Activated CD4-positive, alpha-beta T cell treated with anti-CD3 and anti-CD28 coated beads, Interleukin-2, amount 50 U/mL, for 4 hours (primary cell): Measurements from ENCODE around the gene C2CD2L.
"Not testable (repeated sequence)": the region's sequence is repeated elsewhere in the genome, so short reads cannot be mapped to it uniquely, and the experiment has no call there.

Experiments
- DNase-seq, 2 experiments: peaks; one replicate each; pipeline ENCODE4 v3.0.0-alpha.2; 2020

The C2CD2L gene

DNA sequence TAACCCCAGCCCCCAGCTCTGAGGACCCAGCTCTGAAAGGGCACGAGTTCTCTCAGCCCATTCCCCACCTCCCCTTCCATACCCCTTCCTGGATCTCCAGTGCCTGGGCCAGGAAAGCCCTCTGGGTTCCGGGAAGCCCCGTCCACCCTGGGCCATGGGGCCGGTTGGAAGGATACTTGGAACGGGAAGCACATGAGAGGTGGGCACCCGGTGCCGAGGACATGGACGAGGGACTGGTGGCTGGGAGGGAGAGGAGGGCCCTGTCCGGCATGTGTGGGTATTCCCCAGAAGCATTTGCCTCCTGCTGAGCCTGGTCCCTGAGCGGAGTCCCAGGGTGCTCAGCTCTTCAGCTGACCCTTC lies 9.1 kb downstream of the C2CD2L start:
- DNase-seq, result no peak

DNA sequence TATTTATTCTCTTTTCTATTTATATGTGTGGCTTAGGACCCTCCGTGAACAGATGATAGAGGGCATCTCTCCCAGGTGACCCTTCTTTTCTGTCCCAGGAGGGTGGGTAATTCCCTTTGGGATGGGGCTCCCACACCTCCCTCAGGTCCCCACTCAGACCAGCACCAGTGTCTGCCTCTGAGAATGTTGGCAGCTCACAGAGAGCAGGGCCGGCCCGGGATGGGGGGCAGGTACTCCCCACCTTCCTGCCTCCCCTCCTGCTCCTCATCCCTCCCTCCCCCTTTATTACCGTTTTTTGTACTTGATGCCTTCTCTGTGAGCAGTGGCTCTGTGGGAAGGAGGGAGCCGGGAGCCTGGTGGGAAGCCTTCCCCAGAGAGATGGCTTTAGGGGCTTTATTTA lies 9.5 kb downstream of the C2CD2L start:
- DNase-seq, result no peak

DNA sequence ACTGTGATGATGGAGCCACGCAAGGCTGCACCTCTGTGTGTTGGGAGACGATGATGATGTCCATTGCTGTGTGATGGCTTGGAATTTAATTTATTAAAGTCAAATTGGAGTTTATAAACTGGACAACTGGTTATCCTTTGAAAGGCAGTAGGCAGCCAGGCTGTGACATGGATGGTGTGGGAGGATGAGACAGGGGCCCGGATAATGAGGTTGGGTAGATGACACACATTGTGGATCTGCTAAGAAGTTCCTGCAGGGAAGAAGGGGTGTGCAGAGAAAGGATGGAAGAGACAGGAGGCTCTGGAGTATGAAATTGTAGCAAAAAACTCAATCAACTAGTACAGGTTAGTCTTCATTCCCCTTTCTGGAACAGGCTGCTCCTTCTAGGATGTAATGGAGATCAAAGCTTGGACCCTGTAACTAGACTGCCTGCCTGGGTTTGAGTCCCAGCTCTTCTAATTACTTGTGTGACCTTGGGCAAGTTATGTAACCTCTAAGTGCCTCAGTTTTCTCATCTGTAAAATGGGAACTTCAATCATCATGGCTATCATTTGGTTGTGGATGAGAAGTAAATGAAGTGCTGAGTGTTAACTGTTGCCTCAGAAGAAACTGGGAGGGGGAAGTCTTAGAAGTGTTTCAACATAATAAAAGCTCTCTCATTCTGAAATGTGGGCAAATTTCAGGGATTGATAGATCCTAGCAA lies 10.0 kb downstream of the C2CD2L start:
- DNase-seq, result no peak

DNA sequence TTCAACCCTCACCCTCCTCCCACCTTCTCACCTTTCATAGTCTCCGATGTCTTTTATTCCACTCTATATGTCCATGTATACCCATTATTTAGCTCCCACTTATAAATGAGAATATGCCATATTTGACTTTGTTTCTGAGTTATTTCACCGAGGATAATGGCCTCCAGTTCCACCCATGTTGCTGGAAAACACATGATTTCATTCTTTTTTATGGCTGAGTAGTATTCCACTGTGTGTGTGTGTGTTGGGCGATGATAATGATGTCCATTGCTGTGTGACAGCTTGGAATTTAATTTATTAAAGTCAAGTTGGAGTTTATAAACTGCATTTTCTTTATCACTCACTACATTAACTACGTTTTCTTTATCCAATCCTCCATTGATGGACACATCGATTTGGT lies 11.1 kb downstream of the C2CD2L start:
- no peak for DNase-seq

DNA sequence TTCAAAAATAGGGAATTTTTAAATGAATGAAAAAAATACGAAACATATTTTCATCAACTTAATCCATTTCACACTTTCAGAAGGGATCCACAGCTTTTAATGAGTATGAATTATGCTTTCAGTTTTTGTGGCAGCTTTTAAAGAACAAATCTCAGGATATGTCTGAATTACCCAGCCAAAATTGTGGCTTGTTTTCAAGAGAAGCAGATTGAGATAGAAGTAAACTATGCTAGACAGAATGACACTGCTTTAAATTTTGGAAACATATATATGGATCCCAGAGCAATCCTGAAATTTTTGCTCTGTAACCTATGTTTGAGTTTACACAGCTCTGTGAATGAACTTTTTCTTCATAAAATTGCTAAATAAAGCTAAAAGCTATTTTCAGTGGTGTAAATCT lies 11.8 kb downstream of the C2CD2L start:
- no peak for DNase-seq

DNA sequence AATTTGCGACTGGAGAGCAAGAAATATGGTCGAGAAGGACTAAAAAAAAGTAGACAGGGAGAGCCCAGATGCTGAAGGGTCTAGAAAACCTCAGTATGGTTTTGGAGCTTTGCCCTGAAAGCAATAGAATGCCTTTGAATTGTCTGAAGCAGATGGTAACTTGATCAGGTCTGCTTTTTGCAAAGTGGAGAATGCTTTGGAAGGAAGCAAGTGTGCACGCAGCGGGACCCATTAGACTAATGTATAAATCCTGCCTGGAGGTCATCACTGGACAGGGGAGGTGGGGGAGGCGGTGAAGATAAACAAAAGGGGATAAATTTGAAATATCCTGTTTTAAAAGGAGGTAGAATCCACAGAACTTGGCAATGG lies 13.5 kb downstream of the C2CD2L start:
- no peak for DNase-seq

DNA sequence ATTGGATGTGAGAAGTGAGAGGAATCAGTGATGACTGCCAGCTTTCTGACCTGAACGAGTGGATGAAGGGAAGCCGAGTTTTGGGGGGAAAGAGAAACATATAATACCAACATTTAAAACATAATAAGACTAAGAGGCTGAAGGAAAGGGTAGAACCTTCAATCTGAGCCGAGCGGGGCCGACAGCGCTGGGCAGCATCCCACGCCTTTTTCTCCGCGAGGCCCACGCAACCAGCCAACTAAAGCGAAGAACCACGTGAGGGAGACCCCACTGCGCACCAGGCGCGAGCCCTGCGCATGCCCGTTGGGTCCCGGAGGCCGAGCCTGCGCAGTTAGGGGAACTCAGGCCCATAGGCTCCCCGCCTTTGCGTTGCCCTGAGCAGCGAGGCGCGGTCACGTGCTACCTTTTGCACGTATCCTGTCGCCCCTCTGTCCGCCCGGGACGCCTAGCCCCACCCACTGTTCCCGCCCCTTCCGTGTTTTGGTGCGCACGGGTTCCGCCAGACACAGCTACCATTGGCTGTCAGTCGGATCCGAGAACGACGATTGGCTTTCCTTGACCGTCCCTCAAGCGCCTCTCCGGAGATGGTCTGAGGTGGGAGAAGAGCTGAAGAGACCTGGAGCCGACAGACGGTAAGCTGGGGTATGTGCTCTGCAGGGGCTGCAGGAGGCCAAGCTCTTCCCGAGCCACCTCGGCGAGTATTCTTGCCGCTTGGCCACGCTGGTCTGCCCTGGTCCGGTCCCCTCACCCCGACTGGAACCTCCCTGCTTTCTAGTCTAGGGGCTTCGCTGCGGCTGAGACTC lies 14.1 kb downstream of the C2CD2L start, which contains the start of gene HINFP:
Gene HINFP (plus strand): TSS at position 573 of the 803 bp plus-strand sequence. CDS start 5,365 bp downstream, outside the sequence.
- DNase-seq, result peak; percentile 100

DNA sequence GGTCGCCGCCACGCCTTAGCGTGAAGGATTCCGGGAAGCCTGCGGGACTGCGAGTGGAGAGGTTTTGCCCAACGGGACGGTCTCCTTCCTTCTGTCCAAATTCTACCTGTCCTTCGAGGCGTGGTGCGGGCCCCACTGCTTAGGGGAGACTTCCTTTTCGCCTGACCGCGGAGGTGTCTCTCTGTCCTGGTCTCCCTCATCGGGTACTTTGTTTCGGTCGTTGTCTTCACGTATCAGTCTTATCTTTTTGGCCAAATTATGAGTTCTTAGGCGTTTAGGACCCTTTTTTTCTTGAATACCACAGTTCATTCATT lies 14.6 kb downstream of the C2CD2L start:
- peak in 1 of 2 experiments; percentile 36 for DNase-seq

DNA sequence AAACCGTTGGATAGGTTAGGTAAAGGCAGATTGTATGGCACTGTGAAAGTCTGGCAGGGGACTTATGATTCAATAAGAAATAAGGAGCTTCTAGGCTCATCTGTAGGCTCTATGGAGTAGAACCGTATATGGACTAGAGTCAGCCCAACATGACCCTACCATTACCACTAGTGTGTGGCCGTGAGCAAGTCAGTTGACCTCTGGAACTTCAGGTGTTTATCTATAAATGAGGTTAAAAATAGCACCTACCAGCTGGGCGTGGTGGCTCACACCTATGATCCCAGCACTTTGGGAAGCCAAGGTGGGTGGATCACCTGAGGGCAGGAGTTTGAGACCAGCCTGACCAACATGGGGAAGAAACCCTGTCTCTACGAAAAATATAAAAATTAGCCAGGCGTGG lies 18.7 kb downstream of the C2CD2L start:
- no peak for DNase-seq

DNA sequence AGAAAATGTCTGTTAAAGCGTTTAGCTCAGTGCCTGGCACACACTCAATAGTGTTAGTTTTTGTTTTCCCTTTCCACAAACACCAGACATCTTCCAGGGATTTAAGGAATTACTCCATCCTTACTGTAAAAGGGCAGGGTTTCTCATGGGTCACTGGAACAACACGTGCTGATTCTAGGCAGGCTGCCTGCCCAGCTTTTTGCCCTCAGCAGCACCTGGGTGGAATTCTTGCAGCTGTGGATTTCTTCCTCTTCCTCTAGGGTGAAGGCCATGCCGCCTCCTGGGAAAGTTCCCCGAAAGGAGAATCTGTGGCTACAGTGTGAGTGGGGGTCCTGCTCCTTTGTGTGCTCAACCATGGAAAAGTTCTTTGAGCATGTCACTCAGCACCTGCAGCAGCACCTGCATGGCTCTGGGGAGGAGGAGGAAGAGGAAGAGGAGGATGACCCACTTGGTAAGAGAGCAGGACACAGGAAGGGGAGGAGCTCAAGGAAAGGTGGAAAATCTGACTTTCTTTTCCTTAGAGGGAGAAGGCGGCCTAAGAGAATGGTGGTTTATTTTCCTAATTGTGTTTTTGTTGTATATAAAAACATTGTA lies 19.6 kb downstream of the C2CD2L start:
- no peak for DNase-seq

DNA sequence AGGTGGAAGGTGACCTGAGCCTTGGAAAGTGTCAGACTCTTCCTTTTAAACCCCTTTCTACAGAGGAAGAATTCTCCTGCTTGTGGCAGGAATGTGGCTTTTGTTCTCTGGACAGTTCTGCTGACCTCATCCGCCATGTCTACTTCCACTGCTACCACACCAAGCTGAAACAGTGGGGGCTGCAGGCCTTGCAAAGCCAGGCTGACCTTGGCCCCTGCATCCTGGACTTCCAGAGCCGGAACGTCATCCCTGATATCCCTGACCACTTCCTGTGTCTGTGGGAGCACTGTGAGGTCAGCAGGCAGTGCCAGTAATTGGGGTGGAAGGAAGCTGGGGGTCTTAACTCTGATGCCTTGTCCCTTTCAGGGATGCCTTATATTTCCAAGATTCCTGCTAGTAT lies 23.5 kb downstream of the C2CD2L start:
- DNase-seq, result no peak

DNA sequence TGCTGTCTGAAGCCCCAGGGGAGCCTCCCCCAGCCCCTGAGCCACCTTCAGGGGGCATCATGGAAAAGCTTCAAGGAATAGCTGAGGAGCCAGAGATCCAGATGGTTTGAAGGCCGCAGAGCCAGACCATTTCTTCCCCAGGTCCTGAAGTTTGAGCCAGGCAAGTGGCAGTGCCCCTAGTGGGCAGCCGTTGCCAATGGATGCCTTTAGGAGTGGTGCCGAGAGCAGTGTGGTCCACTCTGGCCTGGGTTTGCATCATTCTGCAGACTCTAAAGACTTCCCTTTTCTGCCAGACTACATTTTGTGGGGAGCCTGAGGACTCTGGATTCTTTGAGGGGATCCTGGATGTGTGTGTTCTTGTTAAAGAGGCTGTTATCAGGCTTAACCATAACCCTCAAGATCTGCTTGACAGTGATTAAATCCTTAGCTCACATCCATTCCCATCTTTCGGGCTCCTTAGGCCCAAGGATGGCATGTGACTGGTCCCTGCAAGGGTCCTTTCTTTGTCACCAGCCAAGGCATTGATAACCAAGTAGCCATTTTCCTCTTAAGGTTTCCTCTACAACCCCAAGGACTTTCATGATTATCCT lies 27.3 kb downstream of the C2CD2L start:
- no peak for DNase-seq

DNA sequence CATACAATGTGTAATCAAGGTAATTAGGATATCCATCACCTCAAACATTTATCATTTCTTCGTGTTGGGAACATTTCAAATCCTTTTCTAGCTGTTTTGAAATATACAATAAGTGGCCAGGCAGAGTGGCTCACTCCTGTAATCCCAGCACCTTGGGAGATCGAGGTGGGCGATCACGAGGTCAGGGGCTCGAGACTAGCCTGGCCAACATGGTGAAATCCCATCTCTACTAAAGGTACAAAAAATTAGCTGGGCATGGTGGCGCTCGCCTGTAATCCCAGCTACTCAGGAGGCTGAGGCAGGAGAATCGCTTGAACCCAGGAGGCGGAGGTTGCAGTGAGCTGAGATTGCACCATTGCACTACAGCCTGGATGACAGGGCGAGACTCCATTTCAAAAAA lies 32.1 kb downstream of the C2CD2L start:
- not testable (repeated sequence) for DNase-seq

DNA sequence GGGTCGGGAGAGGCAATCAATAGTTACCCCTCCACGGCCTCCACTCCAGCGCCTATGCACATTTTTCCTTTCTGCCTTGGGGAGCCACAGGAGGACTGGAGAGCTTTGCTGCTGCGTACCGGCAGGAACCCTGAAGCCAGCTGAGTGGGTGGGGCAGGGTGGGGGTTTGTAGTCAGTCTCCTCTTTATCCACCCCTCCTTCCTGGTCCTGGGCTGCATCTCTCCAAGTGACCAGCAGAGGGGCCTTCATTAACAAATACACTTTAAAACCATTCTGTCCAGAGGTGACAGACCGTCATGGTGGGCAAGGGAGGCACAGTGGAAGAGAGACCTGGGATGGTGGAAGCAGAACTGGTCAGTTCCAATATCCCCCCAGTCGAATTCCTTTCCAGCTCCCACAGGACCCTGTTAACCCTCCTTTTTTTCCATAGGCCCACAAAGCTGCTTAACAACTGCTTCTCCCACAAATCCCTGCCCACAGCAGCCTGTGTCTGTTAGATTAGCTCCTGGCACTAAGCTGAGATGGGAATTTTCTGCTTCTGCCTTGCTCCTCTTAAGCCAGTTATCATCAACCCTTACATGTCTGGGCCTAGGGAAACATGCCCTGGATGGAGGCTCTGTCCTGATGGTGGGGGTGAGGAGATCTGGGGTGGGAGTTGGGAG lies 37.8 kb downstream of the C2CD2L start:
- no peak for DNase-seq

DNA sequence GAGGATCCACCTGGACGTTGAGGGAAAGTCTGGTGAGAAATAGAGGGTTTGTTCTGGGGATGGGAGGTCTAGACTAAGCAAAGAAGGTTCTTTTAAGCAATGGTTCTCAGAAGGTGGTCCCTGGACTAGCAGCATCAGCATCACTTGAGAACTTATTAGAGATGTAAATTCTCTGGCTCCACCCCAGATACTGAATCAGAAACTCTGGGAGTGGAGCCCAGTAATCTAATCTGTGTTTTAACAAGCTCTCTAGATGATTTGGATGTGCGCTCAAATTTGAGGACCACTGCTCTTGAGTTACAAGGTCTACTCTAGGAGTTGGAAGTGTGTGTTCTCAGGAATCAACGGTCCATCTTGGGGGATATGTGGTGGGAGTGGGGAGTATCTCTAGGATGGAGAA lies 38.4 kb downstream of the C2CD2L start:
- no peak for DNase-seq

DNA sequence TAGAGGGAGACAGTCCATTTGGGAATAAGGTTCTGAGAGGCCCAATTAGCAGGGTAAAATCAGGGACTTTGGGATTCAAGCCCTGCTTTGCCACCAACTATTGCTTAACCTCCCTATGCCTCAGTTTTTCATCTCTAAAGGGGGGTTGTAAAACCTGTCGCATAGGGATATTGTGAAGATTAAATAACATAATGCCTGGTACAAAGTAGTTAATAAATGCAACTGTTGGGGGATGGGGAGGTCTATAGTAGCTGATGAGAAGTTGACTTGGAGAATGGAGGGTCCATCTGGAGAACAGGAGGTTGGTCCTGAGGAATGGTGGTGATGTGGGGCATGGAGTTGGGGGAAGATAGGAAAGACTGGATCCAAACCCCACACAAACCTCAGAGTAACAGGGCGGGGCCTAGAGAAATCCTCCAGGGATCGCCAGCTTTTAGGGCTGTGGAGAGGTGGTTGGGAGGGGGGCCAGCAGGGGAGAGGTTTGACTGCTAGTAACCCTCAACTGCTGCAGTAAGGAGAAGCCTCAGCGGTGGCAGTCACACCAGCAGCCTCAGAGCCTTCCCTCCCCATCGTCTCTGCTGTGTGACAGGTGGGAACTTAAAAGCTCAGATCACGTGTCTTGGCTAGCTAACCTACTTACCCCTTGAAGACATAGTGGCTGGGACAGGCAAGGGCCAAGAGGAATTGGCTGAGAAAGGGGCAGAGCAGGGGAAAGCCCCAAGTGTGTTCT lies 40.6 kb downstream of the C2CD2L start:
- DNase-seq, result no peak

DNA sequence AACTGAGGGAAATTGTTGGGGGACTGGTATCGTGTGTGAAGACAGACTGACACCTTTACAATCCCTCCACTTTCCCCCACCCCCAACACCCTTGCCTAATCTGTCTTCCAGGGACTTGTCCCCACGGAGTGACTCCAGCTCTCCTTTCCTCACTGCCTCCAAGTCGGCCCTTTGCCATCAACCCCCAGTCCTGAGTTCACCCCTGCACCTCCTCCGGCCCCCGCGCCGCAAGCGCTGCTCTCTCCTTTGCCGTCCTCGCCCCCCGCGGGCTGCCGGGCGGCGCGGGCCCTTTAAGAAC lies 41.5 kb downstream of the C2CD2L start:
- no peak for DNase-seq

DNA sequence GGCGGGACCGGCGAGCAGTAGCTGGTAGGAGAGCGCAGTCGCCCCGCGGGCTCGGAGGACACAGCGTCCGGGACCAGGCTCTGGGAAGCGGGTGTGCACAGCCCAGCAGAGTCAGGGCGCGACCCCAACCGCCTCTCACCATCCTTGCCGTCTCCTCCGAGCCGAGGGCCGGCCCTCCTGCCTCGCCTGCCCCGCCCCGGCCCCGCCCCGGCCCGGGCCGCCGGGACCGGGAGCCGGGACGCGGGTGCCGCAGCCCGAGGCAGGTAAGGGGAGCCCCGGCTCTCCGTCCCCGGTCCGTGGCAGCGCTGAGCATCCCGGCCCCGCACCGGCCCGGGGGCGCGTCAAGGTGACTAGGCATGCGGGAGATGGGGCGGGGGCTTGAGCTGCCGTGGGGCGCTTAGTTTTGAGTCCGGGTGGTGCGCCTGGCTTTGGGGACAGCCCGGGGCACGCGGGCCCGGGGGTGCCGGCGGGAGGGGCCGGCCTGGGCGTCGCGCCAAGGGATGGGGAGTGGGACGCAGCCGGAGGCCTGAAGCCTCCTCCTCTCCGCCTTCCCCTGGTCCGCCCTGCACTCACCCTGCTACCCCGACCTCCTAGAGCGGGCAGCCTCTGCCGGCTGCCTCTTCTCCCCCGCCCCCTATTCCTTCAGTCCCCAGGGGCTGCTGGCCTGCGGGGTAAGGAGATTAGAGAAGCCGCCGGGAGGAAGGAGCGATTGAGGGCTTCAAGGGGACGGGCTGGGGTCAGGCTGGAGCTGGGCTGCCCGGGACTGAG lies 42.1 kb downstream of the C2CD2L start, which contains the start of gene ABCG4:
Gene ABCG4 (plus strand): TSS at position 35 of the 768 bp plus-strand sequence. CDS start 914 bp downstream, outside the sequence.
- DNase-seq, result no peak

DNA sequence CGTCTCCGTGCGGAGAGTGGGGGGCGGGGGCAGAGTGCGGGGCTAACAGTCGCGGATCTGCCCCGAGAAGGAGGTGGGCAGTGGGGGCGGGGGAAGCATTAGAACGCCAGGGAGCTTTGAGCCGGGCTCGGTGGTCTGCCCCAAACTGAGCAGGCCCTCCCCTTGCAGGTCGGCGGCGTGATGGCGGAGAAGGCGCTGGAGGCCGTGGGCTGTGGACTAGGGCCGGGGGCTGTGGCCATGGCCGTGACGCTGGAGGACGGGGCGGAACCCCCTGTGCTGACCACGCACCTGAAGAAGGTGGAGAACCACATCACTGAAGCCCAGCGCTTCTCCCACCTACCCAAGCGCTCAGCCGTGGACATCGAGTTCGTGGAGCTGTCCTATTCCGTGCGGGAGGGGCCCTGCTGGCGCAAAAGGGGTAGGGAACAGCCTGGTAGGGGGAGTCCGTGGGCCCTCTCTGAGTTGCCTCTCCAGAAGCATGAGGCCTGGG lies 42.7 kb downstream of the C2CD2L start:
- no peak for DNase-seq

DNA sequence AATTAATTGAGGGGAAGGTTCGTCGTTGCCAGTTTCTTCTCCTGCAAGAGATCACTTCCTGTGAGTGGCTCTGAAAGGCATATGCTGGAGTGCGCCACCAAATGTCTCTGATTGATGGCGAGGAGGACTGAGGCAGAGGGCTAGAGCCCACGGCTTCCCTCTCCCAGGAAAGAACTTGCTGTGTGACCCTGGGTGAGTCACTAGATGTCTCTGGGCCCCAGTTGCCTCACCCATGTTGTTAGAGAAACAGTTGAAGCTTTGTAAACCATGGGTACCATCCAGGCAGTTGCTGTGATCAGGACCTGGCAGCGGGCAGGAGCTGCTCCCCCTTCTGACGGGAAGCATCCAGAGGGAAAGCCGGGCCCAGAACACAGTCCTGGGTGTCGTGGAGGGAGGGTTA lies 44.9 kb downstream of the C2CD2L start:
- no peak for DNase-seq

DNA sequence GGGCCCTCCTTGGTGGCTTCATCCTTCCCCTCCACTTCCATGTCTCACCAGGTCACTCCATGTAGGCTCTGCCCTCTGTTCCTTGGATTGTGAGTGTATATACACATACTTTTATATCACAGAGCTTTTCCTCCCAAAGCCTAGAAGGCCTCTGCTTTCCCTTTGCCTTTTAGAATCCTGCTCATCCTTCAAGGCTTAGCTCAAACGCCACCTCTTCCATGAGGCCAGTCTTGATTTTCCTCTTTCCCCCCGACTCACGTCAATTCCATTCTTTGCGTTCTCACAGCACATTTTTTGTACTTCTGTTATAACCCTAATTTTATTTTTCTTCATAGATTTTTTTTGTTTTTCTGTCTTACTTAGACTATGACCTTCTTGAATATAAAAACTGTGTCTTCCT lies 45.5 kb downstream of the C2CD2L start:
- DNase-seq, result no peak
